ENCODE data around the gene ACO1.
A peak's percentile ranks its signal among the peaks of the same experiment; 100 is the strongest.

Gene ACO1

DNA sequence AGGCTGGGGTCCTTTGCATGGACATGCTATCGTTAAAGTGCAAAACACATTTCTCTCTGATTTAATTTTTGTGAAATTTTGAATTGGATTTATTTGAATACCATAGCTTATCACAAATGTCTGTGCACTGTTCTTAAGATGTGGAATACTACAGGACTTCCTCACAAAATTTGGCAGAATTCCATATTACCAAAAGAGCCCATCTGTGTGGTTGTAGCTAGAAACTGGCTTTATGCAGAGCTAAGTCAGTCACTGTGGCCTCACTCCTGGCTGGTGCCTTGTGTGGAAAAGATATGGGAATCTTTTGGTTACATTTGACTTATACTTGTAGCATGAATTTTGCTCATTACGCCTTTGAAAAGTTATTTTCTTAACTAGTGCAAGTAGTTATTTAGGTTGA lies 35.5 kb downstream of the ACO1 start:
- DNase-seq (ENCODE audit: low read depth) = no peak

DNA sequence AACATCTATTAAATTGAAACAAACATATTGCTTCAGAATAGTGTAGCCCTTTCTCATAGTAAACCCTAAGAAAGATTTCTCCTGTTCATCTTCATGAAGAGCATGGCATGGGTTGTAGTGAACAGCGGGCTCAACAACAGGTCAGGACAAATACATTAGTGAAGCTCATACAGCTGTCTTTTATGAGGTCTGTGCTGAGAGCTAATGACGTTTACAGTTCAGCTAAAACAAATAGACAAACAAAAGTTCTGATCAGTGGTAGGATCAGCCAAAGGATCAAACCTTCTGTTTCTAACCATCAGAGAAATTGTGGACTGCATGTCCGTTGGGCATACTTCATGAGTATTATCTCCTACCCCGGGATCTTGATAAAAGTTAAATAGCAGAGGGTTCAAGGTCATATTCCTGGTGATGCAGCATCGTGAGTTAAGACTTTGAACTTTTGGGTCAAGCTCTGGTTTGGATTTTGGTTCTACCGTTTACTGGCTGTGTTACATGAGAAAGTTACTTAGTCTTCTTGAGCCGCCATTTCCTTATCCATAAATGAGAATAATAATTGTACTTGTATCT lies 37.9 kb downstream of the ACO1 start:
- DNase-seq (ENCODE audit: low read depth) = no peak

DNA sequence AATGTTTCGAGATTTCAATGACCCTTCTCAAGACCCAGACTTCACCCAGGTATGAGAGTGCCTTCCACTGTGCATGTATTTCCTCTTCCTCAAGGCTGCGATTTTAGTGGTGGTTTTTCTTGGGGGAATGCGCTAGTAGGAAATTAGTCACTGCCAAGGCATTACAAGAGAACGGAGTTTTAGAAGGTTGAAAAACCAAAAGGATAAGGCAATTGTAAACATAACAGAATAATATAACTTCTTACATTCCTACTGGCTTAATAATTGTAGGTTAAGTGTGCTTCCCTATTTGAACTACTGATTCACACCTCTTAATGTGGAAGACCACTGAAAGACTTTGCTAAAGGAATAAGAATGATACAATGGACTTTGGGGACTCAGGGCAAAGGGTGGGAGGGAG lies 38.9 kb downstream of the ACO1 start:
- no peak for DNase-seq (ENCODE audit: low read depth)

DNA sequence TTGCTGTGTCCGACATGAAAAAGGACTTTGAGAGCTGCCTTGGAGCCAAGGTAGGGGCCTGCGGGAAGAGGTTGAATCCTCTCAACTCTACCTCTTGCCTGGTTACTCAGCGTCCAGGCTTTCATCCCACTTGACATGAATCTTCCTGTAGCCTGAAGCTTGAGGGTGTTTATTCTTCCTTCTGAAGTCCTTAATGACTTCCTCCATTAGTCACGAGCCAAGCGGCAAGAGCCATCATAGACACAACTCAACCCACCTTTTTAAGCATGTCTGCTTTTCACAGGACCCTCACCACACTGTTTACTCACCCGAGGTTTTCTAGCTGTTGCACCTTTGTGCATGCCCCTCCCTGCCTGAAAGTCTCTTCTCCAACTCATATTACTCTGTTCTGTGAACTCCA lies 40.2 kb downstream of the ACO1 start:
- no peak for DNase-seq (ENCODE audit: low read depth)

DNA sequence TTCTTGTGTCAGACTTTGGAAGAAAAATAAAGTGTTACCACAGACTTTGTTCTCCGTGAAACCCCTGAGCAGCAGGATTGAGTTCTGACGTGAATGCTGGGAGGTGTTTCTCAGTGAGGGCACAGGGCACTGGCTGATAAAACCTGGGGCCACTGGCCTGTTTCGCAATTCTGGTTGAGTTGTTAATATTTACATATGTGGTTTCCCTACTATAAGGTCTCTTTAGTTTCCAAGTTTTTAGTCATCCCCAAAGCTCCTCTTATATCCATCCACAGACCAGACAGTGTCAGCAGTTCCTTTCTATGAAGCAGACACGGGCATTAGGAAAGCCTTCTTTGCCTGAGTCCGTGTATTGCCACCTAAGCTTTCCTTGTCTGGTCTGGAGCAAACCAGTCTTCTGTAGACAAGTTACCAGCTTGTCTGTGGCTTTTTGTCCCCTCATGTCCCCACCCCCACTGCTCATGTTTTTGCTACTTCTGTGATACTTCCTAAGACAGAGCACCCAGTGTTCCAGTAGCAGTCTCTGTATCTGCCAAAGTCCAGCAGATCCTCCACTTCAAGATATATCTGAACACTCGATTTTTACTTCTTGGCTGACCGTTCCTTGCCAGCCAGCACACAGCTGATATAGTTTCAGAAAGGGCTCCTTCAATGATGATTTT lies 42.0 kb downstream of the ACO1 start:
- DNase-seq (ENCODE audit: low read depth) = no peak

DNA sequence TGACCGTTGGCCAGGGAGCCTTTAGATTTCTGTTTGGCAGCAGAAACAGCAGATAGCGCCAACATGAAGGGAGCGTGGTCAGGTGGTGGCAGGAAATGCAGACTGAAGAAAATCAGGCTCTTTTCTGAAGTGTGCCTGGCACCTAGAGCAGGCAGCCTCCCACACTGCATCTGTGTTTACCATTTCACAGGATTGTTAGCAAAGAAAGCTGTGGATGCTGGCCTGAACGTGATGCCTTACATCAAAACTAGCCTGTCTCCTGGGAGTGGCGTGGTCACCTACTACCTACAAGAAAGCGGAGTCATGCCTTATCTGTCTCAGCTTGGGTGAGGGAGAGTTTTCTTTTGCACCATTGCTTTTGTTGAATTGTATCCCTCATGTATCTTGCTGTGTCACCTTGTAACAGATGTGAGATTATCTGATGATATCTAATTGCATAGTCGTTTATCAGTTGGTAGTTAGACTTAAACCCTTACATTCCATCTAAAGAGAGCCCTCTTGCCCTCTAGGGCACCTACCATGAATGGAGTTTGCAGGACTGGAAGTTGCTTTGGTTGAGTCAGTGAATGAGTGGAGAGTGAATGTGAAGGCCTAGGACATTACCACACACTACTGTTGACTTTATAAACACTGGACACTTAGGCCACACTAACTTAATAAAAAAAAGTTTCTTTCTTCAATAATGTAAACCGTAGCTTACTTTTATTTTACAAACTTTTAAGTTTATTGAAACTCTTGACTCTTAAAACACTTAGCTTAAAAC lies 42.8 kb downstream of the ACO1 start:
- no peak for DNase-seq (ENCODE audit: low read depth)

DNA sequence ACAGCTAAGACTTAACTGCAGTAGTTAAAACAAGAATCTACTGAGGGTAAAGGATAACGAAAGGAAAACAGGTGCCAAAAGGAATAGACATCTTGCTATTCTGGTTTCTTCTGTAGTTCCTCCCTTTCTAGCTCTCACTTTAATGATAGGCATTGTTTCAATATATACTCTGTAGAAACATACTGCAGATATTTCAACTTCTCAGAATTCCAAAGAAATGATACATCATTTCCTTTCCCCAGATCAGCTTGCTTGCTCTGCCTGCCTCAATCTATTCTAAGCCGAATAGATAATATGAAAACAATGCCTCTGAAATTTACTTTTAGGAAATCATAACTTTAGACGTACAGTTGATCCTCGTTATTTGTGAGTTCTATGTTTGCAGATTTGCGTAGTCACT lies 46.3 kb downstream of the ACO1 start:
- DNase-seq (ENCODE audit: low read depth) = no peak

DNA sequence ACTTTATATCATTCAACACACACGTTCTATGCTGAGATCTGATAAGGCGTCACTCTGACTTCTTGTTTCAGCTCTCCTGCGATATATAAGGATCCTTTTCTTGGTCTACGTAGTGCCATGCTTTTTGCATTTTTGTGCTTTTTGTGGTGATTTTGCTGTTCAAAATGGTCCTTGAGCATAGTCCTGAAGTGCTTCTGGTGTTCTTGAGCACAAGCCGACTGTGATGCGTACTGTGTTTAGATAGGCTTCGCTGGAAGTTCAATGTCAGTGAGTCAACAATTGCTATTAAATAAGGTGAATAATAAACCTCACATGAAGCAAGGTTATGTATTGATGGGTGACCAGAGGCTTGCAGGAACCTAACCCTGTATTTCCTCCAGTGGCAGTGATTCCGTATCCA lies 46.8 kb downstream of the ACO1 start:
- DNase-seq (ENCODE audit: low read depth) = no peak

DNA sequence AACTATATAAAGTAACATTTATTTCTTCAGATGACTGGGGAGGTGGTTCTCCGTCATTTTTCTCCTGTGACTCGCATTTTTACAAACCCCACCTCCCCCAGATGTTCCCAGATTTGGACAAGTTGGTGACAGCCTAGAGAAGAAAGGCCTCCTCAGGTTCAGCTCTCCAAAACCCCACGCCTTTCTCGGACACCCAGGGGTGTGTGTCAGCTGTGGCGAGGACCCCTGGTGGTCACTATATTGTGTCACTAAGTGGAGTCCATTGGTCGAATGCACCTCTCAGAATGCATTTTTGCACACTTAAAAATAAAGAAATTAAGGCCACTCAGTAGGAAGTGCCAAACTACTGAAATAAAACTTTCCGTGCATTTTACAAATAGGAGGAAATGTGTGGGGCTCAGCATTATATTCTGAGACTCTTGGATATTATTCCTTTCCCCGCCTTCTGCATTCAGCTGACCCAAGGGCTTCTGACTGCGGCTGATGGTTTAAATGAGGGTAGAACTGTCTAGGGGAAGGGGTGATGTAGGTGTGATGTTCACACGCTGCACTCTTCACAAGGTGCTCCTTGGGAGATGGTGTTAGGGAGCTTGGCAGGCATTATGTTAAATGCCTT lies 47.6 kb downstream of the ACO1 start:
- DNase-seq (ENCODE audit: low read depth) = no peak

DNA sequence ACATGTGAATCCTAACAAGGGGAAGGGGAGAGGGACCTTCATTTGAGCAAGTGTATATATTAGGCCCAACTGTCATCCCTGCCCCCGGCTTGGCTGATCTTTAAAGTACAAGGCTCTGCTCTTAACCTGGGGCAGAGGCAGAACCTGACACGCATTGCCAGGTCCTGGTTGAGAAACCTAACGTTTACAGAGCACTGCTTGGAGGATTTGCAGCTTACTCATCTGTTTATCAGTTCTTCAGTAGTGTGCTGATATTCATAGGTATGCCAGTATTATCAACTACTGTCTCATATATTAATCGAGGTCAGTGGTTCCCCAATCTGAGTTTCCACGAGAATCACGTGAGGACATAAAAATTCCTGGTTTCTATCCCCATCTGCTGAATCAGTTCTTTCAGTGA lies 50.4 kb downstream of the ACO1 start:
- no peak for DNase-seq (ENCODE audit: low read depth)

DNA sequence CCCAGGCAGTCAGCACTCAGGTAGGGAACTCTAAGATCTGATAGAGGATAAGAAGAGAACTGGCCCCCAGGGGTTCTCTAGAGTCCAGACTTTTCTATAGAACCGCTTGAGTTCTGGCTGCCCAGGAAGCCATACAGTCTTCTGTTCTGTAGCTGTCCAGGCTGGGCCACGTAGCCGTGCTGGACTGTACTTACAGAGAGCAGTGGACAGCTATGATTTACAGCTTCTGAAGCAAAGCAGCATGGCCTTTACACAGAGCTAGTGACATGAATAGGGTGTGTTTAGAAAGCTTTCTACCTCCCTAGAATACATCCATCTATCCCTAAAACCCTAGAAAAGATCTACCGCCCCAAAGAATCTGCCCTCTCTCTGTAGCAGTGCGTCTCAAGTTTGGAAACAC lies 57.2 kb downstream of the ACO1 start:
- no peak for DNase-seq (ENCODE audit: low read depth)

DNA sequence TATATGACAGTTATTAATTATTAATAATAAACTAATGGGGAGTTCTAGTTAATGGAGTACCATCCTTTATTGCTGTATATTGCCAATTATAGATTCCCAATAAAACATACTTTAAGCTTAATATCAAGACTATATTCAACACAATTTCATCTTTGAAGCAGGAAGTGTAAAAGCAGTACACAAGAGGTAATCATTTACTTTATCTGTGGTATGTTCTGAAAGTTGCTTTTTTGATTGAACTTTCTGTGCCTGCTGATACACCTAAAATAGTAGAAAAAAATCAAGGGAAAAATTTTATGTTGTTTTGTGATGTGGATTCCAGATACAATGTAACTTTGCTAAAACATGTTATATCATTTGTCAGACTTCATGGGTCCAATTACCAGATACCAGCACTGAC lies 58.0 kb downstream of the ACO1 start:
- DNase-seq (ENCODE audit: low read depth) = no peak

DNA sequence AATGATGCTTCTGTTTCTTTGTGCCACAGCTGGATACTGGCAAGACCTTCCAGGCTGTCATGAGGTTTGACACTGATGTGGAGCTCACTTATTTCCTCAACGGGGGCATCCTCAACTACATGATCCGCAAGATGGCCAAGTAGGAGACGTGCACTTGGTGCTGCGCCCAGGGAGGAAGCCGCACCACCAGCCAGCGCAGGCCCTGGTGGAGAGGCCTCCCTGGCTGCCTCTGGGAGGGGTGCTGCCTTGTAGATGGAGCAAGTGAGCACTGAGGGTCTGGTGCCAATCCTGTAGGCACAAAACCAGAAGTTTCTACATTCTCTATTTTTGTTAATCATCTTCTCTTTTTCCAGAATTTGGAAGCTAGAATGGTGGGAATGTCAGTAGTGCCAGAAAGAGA lies 65.5 kb downstream of the ACO1 start:
- no peak for DNase-seq (ENCODE audit: low read depth)

DNA sequence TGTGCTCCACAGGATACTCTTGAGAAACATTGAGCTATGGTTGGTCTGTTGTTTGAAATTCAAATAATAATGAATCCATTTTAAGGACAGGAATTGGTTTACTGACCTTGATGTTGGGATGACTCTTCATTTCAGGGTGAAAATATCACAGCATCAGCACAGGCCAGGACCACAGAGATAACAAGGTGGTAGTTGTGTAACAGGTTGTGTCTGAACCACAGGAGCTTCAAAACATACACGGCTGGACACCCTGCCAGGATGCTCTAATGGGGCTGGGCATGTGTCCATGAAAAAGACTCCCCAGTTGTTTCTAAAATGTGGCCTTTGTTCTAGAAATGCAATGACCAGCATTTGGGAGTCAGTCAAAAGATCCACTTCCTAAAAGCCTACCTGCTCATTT lies 69.8 kb downstream of the ACO1 start:
- DNase-seq (ENCODE audit: low read depth) = no peak

DNA sequence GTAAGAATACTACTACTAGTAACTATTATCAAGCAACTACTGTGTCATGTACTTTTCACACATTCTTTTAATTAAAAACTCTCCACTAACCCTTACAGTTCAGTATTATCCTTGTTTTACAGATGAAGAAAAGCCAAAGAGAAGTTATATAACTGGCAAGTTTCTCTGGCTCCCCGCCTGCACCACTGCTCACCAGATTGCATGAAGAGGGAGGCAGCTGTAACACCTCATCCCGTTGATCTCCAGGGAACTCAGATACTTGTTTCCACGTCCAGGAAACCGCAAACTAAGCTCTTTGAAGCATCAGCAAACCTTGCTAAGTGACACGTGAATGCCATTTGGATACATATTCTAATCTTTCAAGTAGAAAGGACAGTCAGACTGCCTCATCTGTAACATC lies 71.3 kb downstream of the ACO1 start:
- DNase-seq (ENCODE audit: low read depth) = peak; percentile 4

DNA sequence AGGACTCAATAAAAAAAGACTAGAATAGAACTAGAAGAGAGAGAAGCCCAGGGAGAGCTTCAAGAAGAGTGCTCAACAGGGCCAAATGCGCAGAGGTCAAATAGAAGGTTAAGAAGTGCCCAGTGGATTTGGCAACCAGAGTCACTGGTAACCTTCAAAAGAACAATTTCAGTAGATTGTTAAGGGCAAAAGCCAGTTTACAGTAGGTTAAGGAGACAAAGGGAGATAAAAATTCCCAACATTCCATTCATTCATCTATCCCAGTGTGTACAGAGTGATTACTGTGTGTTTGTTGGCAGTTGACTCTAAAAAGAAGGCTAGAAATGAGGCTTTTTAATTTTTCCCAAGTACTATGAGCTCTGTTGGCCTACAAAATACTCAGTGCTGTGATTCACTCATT lies 72.1 kb downstream of the ACO1 start:
- DNase-seq (ENCODE audit: low read depth) = no peak

DNA sequence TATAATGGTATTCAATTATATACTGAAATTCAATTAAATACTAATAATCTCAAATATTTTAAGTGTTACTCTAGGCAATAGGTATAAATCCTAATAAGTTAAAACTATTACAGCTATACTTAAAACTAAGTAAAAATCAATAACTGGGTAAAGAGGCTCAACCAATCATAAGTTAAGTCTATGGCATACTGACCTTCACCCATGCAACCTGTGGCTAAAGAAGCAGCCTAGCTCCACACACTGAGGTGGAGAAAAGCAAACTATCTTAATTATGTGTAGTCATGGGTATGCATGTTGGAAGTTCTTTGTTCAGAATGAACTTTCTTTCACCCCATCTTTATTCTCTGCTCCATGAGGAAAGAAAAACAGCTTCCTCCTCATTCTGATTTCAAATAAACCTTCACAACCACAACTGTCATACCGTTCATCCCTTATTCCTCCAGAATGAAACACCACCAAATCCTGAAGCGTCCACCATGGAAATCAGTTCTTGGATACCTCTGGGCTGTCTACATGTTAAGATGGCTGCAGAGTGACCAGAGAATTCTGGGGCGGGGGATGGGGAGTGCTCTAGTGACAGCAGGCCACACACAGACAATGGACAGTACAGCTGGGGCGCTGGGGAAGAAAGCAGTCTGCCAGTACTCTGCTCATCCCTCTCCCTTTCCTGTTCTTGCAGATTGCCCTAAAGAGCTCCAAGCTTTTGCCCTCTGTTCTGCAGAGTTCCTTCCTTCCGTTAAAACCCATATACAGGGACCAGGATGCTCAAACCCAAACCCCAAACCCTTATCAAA lies 79.3 kb downstream of the ACO1 start:
- DNase-seq (ENCODE audit: low read depth) = no peak

DNA sequence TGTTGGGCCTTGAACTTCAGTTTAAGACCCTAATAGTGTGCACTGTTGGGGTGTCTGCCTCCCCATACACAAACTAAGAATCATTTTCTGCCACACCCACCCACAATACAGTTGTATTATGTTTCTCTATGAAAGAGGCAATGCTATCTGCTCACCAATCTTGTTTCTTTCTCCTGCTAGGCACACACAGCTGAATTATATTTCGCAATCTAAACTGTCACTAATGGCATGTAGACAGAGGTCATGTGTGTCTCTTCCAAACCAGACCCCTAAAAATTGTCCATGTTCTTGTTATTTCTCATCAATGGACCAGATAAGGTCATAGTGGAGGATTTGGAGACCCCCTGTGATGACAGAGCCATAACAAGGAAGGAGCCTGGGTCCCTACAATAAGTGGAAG lies 84.3 kb downstream of the ACO1 start:
- no peak for DNase-seq (ENCODE audit: low read depth)

DNA sequence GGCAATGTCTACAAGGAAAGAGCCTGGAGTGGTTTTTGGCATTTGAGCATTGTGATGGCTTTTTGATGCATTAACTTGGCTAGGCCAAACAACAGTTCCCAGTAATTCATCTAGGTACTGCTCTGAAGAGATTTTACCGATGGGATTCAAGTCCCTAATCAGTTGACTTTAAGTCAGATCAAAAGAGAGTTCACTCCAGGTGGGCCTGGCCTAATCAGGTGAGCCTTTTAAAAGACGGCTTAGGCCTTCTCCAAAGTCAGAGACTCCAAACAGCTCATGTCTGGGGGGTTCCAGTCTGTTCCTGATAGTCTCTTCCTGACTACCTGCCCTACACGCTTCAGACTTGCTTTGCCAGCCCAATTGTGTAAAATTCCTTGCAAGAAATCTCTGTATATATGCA lies 87.9 kb downstream of the ACO1 start:
- DNase-seq (ENCODE audit: low read depth) = no peak

DNA sequence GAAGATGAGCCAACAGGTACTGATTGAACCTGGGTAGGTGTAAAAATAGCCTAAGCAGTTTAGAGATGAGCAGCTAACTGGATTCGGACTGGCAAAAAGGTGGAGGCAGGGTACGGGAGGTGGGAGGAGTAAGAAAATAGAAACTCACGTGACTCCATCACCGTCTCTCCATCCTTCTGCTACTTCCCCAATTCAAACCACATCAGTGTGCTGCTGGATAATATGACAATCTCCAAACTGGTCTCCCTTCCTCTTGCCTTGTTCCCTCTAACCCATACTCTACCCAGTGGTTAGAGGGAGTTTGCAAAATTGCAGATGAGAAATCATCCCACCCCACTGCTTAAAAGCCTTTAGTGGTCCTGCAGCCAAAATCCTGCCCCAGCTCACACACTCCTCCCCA lies 98.9 kb downstream of the ACO1 start:
- DNase-seq (ENCODE audit: low read depth) = no peak

DNA sequence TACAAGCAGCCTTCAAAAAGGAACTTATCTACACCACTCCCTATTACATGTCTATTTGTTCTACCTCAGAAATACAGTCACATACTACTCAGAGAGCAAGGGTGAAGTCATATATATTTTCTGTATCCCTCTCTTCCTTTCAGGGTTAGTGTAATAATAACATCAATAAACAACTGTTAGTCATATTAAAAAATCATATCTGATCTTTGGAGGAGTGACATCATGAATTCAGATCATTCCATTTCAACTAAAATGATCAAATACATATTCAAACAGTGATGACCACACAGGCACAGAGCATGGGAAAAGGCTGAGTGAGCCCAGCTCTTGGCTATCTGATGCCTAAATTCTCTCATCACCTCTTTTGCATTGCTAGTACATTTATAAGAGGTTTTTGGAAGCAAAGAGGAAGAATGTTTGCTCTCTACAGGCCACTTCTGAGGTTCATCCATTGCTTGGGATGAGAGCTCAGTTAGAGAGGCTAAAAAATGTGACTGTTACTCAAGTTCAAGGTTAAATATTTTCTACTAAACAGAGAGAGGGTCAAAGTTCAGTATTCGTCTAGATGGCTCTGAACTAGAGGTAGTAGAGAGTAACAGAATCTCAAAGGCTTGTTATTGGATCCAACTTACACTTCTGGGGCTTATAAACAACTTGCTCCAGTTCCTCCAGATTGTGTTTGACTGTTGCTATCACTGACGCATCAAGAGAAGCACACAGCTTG lies 102.6 kb downstream of the ACO1 start:
- DNase-seq (ENCODE audit: low read depth) = no peak

DNA sequence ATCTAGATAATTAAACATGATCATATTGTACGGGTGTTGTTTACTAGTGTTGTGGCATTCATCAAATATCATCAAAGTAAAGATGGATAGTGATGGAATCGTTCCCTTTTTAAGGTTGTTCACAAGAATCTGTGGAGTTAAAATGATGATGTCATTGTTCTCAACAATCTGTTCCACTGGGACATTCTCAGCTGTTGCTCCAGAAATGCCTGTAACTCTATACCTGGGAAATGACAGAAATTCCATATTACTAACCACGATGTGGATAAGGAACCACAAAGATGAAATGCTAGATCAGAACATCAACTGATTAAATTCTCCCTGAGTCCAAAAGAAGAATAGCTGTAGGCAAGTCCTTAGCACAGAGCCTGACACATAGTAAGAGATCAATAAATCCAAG lies 103.5 kb downstream of the ACO1 start:
- DNase-seq (ENCODE audit: low read depth) = no peak
